Retina (tissue), 1 donor: ENCODE measurements around the gene ST6GALNAC1.
A peak's percentile ranks its signal among the peaks of the same experiment; 100 is the strongest.

ENCODE experiments used
- DNase-seq: peaks from one replicate; pipeline ENCODE4 v3.0.0-alpha.2; 2016

The ST6GALNAC1 gene, protein sequence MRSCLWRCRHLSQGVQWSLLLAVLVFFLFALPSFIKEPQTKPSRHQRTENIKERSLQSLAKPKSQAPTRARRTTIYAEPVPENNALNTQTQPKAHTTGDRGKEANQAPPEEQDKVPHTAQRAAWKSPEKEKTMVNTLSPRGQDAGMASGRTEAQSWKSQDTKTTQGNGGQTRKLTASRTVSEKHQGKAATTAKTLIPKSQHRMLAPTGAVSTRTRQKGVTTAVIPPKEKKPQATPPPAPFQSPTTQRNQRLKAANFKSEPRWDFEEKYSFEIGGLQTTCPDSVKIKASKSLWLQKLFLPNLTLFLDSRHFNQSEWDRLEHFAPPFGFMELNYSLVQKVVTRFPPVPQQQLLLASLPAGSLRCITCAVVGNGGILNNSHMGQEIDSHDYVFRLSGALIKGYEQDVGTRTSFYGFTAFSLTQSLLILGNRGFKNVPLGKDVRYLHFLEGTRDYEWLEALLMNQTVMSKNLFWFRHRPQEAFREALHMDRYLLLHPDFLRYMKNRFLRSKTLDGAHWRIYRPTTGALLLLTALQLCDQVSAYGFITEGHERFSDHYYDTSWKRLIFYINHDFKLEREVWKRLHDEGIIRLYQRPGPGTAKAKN

DNA sequence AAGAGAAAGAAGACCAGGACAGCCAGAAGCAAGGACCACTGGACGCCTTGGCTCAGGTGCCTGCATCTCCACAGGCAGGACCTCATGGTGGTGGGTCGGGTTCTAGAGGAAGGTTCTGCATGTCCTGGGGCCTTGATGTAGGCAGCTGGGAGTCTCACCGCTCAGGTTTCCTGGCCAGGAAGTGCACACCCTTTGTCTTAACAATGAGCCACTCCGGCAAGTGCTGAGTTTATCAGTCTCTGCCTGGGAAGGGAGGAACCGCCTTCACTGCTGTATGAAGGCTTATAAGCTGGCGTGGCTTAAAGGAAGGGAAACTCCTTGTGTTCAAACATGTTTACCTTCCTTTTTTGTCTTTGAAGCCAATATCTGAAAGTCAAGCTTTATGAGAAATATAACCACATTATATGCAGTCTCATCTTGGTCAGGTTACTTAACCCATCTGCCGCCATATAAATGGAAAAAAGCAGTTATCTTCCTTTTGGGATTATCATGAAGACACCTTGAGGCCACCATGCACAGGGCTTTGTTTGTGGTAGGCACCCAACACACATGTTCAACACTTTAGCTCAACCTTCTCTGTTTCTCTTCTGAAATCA is at the start of gene ST6GALNAC1:
Gene ST6GALNAC1, minus strand, starts transcription at position 205 of the 596 bp plus-strand sequence. Its CDS starts 119 bp downstream, at position 86.
- DNase-seq, result no peak

DNA sequence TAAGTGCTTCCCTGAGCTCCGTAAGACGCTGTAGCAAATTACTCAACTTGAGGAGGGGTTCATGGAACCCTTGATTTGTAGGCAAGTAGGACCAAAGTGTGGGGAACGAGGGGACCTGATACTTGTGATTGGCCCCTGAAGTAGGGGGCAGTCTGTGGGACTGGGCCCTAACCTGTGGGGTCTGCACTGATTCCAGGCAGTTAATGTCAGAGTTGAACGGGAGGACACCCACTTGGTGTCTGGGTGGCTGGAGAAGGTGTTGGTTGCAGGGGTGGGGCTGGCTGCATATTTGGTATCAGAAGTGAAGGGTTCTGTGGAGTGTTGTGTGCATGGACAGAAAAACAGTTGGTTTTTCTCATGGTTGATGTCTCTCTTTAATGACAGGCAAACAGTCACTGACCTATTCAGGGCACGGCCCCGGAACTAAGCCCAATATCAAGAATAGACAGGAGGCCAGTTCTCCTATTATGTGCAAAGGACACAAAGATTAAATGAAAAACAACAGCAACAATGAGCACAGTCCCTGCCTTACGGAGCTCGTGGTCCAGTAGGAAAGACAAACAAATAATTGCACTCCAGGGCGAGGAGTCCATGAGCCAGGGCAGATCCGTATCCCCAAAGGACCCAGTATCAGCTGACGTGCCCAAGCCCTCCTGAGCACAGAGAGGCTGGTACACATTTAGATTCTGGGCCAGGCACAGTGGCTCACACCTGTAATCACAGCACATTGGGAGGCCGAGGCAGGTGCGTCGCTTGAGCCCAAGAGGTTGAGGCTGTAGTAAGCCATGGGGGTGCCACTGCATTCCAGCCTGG is 48.0 kb upstream of the ST6GALNAC1 start:
- no peak for DNase-seq

DNA sequence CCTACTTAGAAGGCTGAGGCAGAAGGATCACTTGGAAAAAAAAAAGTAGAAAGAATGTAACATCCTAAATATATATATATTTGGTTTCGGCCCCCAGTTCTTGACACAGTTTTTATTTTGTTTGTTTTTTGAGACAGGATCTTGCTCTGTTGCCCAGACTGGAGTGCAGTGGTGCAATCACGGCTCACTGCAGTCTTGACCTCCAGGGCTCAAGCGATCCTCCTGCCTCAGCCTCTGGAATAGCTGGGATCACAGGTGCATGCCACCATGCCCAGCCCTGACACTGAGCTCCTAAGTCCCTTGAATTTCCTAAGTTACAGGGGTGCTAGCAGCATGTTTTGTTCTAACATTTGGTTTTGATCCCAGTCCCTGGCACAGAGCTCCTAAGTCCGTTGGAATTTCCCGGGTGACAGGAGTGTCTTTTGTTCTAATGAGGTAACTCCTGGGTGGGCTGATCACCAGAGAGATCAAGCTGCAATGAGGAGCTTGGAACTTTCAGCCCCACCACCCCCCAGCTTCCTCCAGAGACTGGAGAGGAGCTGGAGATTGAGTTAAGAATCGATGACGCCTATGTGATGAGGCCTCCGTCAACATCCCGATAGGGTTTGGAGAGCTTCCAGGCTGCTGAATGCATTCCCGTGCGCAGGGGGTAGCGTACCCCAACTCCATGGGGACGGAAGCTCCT is 47.2 kb upstream of the ST6GALNAC1 start:
- no peak for DNase-seq

DNA sequence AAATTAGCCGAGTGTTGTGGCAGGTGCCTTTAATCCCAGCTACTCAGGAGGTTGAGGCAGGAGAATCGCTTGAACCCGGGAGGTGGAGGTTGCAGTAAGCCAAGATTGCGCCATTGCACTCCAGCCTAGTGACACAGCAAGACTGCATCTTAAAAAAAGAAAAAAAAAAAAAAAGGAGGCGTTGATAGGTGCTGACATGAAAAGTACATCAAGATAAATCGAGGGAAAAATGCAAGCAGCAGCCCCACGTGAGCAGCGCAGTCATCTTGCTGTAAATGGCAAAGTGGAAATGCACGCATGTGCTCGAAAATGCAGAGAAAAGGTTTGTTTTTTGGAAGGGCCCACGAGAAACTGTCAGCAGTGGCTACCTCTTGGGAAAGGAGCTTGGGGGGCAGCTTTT is 46.3 kb upstream of the ST6GALNAC1 start:
- DNase-seq, result no peak

DNA sequence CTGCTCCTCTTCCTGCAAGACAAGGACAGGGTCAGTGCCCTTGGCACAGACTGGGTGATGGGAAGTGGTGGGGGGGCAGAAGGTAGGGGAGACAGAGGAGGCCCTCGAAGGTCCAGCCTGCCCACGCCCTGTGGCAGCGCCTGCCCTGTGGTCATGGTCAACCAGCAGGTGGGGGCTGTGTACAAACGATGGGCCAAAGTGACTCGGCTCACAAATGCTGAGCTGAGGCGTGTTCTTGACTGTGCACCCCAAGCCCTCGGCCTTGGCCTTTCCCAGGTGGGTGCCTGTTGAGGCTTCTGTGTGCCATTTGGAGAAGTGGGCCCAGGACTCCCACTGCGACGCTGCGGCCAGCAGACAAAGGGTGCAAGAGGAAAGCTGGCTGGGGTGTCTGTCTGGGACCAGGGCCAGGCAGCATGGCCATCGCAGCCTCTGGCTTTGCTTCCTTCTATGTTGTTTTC is 44.6 kb upstream of the ST6GALNAC1 start:
- DNase-seq, result no peak

DNA sequence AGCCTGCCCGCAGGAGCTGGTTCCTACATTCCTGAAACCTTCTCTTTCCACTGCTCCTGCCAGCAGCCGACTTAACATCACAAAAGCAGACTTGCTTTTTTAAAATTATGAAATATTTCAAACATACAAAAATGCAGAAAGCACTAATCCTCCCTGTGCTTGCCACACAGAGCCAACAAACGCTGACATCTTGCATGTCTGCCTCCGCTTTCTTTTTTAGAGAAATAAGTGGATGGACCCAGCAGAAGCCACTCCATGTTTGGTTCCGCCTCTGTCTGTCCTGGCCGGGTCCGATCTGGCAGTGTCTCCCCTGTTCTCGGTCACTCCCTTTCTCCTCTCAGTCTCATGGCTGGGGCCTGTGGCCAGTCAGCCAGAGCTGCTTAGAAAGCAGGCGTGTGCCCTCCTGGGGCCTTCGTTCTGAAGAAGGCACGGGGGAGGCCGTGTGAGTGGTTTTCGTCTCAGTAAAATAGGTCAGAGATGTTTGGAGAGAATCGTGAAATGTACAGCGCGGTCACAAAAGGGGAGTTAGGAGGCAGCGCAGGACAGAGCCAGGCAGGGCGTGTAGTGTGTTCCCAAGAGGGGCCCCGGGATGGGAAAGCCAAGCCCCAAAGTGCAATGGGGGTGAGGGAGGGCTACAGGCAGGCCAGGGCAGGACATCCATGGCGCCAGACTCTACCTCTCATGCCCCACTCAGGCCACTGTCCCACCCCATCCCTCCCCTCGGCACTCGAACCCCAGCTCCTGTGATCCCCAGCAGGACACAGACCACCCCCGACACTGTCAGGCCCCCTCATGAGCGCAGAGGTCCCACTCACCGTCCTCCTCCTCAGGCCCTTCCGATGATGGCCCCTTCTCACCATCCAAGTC is 44.0 kb upstream of the ST6GALNAC1 start:
- peak; percentile 71 for DNase-seq

DNA sequence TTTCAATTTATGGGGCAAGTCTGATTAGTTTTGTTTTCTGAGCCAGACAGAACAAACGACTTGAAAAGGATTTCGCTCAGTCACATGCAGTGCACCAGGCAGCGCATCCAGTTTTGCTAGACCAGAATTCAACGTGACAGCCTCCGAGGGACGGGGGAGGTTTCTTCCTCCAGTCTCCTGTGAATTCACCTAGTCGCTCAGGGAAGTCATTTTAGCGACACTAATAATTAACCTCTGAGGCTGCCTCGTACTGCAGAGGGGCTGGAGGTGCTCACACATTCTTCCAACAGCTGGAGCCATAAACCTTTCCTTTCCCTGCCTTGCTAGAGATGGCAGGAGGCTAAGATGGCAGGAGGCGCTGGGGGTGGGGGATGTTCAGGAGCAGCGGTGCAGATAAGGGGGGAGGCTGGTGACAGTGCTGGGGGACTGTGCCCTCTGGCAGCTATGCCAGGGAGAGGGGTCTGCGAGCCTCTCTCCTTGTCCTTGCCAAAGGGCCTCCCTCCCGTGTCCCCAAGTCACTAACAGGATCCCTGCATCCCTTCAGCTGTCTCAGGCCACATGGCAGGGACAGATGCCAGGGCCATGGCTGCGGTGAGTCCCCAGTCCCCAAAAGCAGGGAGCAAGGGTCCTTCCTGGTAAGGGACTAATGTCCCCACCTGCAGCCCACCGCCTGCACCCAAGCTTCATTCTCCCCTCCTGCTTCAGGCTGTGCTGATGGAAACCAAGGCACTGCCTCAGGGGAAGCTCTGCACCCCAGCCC is 43.2 kb upstream of the ST6GALNAC1 start:
- DNase-seq, result no peak

DNA sequence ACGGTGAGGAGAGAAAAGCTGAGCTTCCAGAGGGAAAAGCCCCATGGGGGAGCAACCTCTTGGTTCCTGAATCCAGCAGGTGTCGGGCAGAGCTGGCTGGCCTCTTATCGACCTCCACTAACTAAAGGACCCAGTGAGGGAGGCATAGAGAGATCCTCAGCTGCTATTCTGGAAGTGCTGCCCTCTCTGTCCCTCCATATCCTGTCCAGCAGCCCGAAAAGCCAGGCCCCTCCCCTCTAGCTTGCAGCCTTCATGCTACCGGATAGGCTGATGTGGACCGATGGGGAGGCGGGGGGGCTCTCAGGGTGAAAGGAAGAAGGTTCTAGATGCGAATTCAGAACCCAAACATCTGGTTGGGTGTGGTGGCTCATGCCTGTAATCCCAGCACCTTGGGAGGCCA is 42.3 kb upstream of the ST6GALNAC1 start:
- no peak for DNase-seq

DNA sequence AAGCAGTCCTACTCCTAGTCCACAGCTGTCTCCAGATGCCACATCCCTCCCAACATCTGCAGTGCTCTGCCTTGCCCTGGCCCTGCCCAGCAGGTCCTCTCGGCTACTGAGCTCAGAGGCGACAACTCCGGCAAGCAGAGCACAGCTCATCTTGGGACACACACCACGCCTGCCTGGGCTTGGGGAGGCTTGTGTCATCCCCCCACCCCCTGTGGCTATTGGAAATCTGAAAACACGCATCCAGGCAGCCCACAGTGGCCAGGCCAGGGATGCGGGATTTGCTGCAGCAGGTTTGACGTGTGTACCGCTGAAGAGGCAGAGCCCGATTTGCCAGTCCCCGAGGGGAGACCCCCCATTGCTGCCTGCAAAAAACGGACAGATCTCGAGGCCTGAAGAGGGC is 41.8 kb upstream of the ST6GALNAC1 start:
- no peak for DNase-seq

DNA sequence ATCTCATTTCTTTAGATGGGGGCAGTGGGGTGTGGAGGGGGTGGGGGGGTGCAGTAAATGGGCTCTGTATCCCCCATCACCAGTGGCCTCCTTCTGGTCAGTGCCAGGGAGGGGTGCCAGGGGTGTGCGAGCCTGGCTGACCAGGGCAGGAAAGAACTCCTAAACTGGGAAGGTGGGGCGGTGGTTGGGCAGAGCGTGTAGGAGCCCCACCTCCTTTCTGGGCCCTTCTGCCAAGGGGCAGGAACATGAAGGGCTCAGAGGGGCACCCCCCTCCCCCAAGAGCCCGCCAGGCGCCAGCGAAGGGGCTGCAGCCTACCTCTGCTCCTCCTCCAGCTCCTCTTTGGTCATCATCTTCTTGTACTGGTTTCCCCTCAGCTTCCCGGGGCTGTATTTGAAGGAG is 41.2 kb upstream of the ST6GALNAC1 start:
- DNase-seq, result no peak

DNA sequence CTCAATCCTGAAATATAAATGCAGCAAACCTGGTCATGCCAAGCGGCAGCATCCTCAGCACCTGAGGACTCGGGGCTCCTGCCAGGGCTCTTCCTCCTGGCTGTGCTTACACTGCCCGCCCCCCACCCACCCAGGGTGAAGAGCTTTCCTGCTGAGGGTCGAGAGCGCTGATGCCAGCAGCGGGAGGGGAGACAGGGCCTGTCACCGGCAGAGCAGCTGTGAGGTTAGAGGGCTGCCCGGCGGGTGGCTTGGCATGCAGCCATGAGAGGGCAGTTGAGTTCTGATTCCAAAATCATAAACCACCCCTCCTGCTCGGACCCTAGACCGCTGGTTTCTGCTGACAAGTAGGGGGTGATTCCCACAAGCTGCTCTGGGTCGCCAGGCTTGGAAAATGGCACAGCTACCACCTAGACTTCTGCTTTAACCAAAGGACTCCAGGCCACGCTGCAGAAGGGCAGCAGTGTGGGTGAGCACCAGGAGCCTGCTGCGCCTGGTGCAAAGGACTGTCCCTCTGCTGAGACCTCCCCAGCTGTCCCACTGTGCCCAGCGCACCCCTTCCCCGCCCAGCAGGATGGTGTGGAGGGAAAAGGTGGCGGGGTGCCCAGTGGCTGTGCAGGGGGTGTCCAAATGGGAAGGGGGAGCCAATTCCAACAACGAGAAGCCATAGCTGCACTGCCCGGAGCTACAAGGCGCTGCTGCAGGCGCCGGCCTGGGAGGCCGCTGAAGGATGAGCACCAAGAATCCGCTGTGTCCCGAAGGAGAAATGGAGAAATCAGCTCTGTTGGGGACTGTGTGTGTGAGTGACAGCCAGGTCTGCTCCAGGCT is 40.6 kb upstream of the ST6GALNAC1 start:
- no peak for DNase-seq

DNA sequence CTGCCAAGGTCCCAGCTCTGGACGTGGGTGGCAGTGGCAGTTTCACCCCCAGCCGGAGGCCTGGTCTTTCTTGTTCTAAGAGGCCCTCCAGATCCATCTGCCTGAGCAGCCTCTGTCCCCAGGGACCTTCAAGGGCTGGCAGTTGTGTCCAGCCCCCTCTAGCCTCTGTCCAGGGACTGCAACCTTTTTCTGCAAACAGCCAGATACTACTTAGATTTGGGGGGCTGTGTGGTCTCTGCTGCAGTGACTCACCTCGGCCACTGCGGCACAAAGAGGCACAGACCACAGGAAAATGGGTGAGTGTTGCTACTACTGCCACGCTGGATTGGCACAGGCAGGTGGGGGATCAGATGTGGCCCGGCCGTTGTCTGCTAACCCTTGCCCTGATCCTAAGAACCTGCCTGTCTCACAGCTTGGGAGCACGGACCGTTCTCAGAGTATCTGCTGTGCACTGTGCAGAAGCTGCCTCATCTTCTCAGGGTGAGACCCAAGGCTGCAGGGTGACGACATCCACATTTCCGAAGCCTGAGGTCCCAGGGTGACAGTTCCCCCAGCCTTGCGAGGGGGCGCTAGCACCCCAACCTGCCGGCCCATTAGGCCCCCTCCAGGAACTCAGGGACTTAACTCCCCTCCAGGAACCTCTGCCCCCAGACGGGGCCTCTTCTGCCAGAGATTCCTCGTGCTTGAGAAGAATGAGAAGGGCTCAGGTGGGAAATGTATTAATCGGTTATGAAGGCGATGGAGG is 39.6 kb upstream of the ST6GALNAC1 start:
- DNase-seq, result peak; percentile 47

DNA sequence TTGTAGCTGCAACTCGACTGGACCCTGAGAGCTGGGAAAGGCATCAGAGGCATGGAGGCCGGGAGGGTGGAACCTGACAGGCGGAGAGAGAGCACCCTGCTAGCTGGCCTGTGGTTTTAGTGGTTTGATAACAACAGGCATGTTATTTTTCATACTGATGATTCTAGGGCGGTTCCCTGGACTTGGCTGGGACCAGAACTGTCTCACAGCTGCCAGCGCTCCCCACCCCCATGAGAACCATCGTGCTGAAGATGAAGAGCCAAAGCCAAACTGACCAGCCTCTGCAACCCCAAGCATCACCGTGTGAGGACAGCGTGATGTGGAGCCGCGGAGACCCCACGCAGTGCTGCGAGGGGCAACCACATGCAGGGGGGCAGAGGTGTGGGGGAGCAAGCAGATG is 38.7 kb upstream of the ST6GALNAC1 start:
- no peak for DNase-seq

DNA sequence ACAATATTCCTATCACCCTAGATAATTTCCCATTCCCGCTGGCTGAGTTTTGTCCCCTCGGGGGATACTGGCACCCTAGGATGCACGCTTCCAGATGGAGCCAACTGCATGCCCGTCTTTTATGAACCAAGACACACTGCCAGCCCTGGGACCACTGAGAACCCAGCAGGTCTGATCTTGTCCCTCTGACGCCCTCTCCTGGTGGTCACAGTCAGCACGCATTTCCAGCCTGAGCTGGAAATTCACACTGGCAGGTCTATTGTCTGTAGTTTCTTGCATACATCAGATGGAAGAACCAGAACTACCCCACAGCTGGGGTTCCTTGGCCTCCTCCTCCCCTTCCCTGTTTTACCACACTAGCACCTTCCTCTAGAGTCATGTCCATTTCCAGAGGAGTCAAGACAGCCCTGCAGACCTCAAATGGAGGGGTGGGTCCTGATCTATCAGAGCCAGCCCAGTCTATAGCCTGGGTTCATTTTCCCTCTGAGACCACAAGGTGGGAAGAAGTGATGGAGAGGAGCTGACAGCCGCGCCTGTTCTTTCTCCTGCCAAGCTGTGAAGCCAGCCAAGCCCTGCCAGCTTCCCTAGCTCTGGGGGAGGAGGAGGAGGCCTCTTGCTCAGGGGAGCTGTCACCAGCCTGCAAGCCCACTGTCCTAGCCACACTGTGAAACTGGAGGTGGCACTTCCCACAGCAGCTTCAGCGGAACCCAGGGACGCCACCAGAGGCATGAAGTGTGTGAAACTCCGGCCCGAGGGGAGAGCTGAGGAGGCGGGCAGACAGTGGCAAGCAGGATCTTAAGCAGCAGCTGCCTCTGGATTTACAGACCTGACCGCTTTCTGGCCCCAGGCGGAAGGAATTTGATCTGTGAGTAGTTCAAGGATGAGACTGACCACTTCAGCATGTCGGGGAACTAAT is 37.9 kb upstream of the ST6GALNAC1 start:
- peak; percentile 92 for DNase-seq

DNA sequence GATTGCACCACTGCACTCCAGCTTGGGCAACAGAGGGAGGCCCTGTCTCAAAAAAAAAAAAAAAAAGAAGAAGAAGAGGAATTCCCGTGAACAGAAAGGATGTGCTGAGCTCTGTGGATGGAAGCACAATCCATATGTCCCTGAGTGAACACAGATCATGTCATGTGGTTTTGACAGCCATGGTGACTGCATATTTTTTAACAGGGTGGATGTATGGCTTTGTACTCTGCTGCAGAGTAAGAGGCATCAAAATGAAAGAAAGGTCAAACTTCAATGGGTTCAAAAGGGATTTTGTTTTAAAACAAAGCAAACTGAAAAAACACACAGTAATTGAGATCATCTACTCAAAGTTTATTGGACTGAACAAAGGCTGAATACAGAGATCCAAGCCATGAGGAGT is 35.7 kb upstream of the ST6GALNAC1 start:
- DNase-seq, result no peak

DNA sequence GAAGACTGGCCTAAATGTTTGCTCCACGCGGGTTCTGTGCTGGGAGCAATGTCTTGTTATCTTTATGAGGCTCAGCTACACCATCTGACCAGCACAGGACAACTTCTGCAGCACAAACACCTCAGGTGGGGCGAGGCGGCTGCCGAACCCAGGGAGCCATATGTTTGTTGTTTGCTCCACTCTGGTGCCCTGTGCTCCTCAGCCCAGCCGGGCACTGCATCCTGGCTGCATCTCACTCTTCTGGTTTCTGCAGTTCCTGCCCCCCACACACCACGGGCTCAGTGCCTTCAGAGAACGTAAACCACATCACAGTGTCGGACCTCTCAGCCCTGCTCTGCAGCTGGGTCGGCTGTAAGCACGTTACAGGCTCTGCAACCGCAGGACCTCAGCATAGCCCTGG is 34.8 kb upstream of the ST6GALNAC1 start:
- DNase-seq, result no peak

DNA sequence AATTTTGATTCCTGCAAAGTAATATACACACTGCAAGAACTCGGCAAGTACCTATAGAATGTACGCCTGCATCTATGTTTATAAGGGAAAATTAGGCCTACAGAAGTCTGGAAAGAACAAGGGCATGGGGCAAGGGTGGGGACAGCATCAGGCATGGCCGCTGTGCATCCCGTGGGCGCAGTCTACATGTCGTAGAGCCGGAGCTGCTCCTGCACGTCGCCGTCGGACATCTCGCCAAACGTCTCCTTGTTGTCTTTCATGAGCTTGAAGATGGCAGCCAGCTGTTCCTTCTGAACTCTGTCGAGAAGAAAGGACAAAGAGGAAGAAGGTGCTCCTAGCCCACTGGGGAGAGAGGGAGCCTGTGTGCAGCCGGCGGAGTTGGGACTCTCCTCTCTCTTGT is 33.8 kb upstream of the ST6GALNAC1 start:
- no peak for DNase-seq

DNA sequence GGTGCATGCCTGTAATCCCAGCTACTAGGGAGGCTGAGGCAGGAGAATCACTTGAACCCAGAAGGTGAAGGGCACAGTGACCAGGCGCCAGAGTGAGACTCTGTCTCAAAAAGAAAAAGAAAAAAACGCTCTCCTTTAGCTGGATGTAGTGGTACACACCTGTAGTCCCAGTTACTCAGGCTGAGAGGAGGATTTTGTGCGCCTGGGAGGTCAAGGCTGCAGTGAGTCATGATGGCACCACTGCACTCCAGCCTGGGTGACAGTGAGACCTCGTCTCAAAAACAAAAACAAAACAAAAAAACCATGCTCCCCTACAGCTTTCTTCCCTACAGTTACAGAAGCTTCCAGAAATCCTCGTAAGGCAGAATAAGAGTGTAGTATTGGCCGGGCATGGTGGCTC is 33.1 kb upstream of the ST6GALNAC1 start:
- DNase-seq, result no peak
